GM12872 (cell line): Measurements from ENCODE around the gene SUMO4.

Source experiments
- TF ChIP-seq, protein P1 (sequence below): IDR thresholded peaks from 3 replicates; pipeline ENCODE4 v1.5.1; 2011; ENCODE audit warnings: low read depth, mild to moderate bottlenecking, low read length, moderate library complexity; ENCODE audit not compliant: insufficient read depth

SUMO4 gene

GRCh38 chr6:149389509-149390297, 10.4 kb upstream of the SUMO4 start:
- TF ChIP-seq, protein P1, sequence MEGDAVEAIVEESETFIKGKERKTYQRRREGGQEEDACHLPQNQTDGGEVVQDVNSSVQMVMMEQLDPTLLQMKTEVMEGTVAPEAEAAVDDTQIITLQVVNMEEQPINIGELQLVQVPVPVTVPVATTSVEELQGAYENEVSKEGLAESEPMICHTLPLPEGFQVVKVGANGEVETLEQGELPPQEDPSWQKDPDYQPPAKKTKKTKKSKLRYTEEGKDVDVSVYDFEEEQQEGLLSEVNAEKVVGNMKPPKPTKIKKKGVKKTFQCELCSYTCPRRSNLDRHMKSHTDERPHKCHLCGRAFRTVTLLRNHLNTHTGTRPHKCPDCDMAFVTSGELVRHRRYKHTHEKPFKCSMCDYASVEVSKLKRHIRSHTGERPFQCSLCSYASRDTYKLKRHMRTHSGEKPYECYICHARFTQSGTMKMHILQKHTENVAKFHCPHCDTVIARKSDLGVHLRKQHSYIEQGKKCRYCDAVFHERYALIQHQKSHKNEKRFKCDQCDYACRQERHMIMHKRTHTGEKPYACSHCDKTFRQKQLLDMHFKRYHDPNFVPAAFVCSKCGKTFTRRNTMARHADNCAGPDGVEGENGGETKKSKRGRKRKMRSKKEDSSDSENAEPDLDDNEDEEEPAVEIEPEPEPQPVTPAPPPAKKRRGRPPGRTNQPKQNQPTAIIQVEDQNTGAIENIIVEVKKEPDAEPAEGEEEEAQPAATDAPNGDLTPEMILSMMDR = no peak

DNA sequence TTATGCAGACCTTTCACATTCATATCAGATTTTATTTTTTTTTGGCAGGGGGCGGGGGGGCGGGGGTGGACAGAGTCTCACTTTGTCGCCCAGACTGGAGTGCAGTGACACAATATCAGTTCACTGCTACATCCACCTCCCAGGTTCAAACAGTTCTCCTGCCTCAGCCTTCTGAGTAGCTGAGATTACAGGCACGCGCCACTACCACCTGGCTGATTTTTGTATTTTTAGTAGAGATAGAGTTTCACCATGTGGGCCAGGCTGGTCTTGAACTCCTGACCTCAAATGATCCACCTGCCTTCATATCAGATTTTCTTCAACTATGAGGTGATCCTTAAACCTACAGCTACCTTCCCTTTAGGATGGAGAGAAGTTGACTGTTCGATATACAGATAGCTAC, 8.0 kb upstream of the SUMO4 start:
- TF ChIP-seq, protein P1 = no peak

DNA sequence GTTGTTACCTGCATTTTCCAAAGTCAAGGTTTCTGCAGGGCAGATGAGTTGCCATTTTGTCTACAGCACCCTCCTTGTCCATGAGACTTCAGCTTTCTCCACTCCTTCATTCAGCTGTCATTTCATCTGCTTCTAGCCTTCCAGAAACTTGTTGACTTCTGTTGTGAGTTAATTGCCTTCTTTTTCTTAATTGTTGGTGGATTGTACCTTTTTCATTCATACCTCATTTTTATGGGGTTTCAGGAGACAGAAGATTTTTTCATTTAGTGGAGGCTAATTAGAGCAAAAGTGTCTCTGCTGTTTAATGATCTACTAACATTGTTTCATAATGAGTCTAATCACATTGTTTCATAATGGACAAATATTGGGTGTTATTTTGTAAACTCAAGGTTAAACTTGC, 7.5 kb upstream of the SUMO4 start:
- TF ChIP-seq, protein P1 = no peak

DNA sequence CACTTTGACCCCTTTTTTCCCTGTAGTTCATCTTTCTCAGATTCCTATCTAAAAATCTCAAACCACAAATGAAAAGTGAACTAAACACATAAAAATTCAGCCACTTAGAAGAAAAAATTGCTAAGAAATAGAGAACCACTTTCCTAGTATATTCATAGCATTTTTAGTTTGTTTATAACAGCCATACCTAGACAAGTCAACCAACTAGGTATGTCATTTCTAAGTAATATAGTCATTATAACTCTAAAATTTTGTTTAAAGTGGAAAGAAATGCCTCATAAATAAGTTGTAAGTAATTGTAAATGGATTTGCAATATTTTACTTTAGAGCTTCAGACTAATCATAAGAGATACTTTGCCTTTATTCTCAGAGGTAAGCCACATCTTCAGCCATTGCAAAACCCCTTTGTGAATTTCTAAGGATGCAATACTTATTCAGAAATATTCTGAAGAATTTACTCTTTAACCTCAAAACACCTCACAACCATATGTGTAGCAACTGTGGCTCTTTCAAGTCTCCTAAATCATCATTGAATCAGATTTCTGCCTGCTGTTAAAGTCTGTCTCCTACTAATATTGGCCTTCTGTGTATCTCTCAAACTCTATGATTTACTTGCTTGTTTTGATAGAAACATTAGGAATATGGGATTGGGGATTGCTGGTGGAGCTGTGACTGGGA, 6.9 kb upstream of the SUMO4 start:
- TF ChIP-seq, protein P1 = no peak

DNA sequence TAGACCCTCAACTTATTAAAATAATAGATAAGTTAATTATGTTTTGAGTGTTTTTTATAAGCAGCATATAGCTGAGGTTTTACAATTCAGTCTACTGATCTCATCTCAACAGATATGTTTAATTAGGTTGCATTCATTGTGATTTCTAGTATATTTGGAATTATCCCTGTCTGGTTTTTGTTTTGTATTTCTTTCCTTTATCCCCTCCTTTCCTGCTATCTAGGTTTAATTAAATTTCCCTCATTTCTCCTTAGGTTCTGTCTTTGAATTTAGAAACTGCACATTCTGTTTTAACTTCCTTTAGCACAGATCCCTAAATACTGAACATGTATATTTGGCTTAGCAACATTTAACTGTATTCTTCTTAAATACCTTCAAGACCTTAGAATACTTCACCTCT, 4.9 kb upstream of the SUMO4 start:
- TF ChIP-seq, protein P1 = no peak

DNA sequence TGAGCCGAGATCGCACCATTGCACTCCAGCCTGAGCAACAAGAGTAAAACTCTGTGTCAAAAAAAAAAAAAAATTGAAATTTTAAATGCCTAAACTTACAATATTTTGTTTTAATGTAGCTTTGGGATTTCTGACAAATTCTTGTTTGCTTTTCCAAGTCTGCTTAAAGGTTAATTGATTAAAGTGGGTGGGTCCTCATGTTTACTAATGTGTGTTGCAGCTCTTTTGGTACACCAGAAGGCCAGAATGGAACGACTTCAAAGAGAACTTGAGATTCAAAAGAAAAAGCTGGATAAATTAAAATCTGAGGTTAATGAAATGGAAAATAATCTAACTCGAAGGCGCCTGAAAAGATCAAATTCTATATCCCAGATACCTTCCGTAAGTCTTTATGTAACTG, 2.7 kb upstream of the SUMO4 start:
- TF ChIP-seq, protein P1 = no peak

GRCh38 chr6:149403534-149403933, 3.5 kb downstream of the SUMO4 start:
- TF ChIP-seq, protein P1 = no peak
